K562 (cell line): ENCODE measurements around the gene BEST2. TPM values are rescaled to one million over a fixed set of nuclear protein-coding genes. Genes with fewer than 3 reads are reported as not detected.

ENCODE experiments used
- ATF3 ChIP-seq, 2 experiments: fragments of 450-650 bp in 1 of 2; sonication (generic) in 1 of 2; formaldehyde crosslinking in 1 of 2; IDR thresholded peaks in 1 of 2; conservative IDR thresholded peaks in 1 of 2; 2 replicates each; pipeline versions ENCODE4 v1.6.1 to v1.8.1; 2016 to 2023; ENCODE audit warnings: mild to moderate bottlenecking in 2 of 2, moderate library complexity in 2 of 2, inconsistent platforms in 1 of 2, missing genetic modification reagents in 1 of 2
- BRCA1 ChIP-seq, 2 experiments: fragments of 450-650 bp in 1 of 2; sonication (generic) in 1 of 2; formaldehyde crosslinking in 1 of 2; IDR thresholded peaks; 2 replicates each; pipeline versions ENCODE4 v1.5.0 to v1.6.1; 2017 to 2020; ENCODE audit warnings: mild to moderate bottlenecking in 1 of 2, missing genetic modification reagents in 1 of 2
- BRF1 ChIP-seq: IDR thresholded peaks from 3 replicates; pipeline ENCODE4 v1.6.1; 2011; ENCODE audit warnings: borderline replicate concordance, mild to moderate bottlenecking; ENCODE audit not compliant: insufficient read length; ENCODE audit errors: extremely low read depth
- E2F4 ChIP-seq: sonication (generic); formaldehyde crosslinking; IDR thresholded peaks from 2 replicates; pipeline ENCODE4 v1.8.0; 2022; ENCODE audit warnings: mild to moderate bottlenecking, low read depth, missing genetic modification reagents
- ELF2 ChIP-seq: fragments of 250-450 bp; sonication (Bioruptor Pico); IDR thresholded peaks from 2 replicates; pipeline ENCODE4 v1.5.0; 2021; ENCODE audit warnings: mild to moderate bottlenecking
- FOSL1 ChIP-seq: fragments of 200-800 bp; sonication (Bioruptor generic); conservative IDR thresholded peaks from 2 replicates; pipeline ENCODE4 v1.6.1; 2016; ENCODE audit warnings: missing genetic modification characterization, missing compliant biosample characterization
- FUS ChIP-seq: fragments of 200-400 bp; formaldehyde crosslinking; optimal IDR thresholded peaks from 2 replicates; pipeline ENCODE3; 2017; ENCODE audit warnings: low read depth, low read length
- HIVEP1 ChIP-seq: fragments of 250-450 bp; sonication (Bioruptor Pico); IDR thresholded peaks from 2 replicates; pipeline ENCODE4 v1.4.0; 2020; ENCODE audit warnings: mild to moderate bottlenecking
- HMG20A ChIP-seq: fragments of 450-650 bp; formaldehyde crosslinking; conservative IDR thresholded peaks from 2 replicates; pipeline ENCODE4 v1.4.0; 2020; ENCODE audit warnings: mild to moderate bottlenecking, mixed read lengths
- LARP7 ChIP-seq: fragments of 450-650 bp; IDR thresholded peaks from 2 replicates; pipeline ENCODE4 v1.6.1; 2016
- PHF21A ChIP-seq: fragments of 450-650 bp; IDR thresholded peaks from 2 replicates; pipeline ENCODE4 v1.6.1; 2017; ENCODE audit warnings: low read depth, borderline replicate concordance
- RBM39 ChIP-seq: fragments of 200-400 bp; formaldehyde crosslinking; optimal IDR thresholded peaks from 2 replicates; pipeline ENCODE3; 2018; ENCODE audit warnings: low read depth, low read length
- STAT5B ChIP-seq: fragments of 250-450 bp; sonication (Bioruptor Pico); IDR thresholded peaks from 2 replicates; pipeline ENCODE4 v1.8.0; 2021; ENCODE audit warnings: mild to moderate bottlenecking, inconsistent platforms
- TCF3 ChIP-seq: sonication (generic); formaldehyde crosslinking; IDR thresholded peaks from 2 replicates; pipeline ENCODE4 v1.4.0; 2020; ENCODE audit warnings: mild to moderate bottlenecking, missing genetic modification reagents
- U2AF1 ChIP-seq: fragments of 200-400 bp; formaldehyde crosslinking; optimal IDR thresholded peaks from 2 replicates; pipeline ENCODE3; 2017; ENCODE audit warnings: mild to moderate bottlenecking, low read depth, low read length, moderate library complexity
- ZBTB43 ChIP-seq: sonication (generic); formaldehyde crosslinking; IDR thresholded peaks from 2 replicates; pipeline ENCODE4 v1.8.0; 2023; ENCODE audit warnings: mild to moderate bottlenecking, missing genetic modification reagents
- ZNF764 ChIP-seq: fragments of 250-450 bp; sonication (Bioruptor Pico); IDR thresholded peaks from 2 replicates; pipeline ENCODE4 v1.4.0; 2020; ENCODE audit warnings: low read depth, mild to moderate bottlenecking, moderate library complexity
- polyA plus RNA-seq, 8 experiments: library from polyadenylated mRNA; depleted of rRNA in 4 of 8; stranded (reverse) in 5 of 8; unstranded in 3 of 8; fragments of >200 nt; fragmentation: Nextera tagmentation in 2 of 8; fragmentation: Illumina TruSeq in 1 of 8; extraction: Ambion mirVana in 2 of 8; extraction: Trizol in 1 of 8; gene quantifications; 2 replicates each; pipeline versions ENCODE4 v1.2.1 to v1.2.3, GENCODE V29; 2011 to 2014; ENCODE audit warnings: inconsistent platforms in 1 of 8, missing spikeins in 1 of 8
- total RNA-seq, 7 experiments: library from RNA; depleted of rRNA in 6 of 7; stranded (reverse); fragments of >200 nt in 6 of 7; fragmentation: Illumina TruSeq in 2 of 7; extraction: Trizol in 2 of 7; gene quantifications; 2 replicates each; pipeline versions ENCODE4 v1.2.1 to v1.2.3, GENCODE V29; 2011 to 2021; ENCODE audit warnings: low replicate concordance in 1 of 7
- TF ChIP-seq, protein P1 (sequence below): fragments of 250-450 bp; sonication (Bioruptor Pico); IDR thresholded peaks from 2 replicates; pipeline ENCODE4 v1.5.0; 2021
- TF ChIP-seq, protein P2 (sequence below), 2 experiments: IDR thresholded peaks; 2 replicates each; pipeline ENCODE4 v1.6.1; 2012; ENCODE audit warnings: improper control_type of control experiment in 2 of 2, low read depth in 2 of 2, low read length in 2 of 2, borderline replicate concordance in 1 of 2

BEST2 gene
- total and polyA plus RNA-seq, 9 of the 15 experiments (the other 6 are each of a cell fraction or from before 2014, with no cell fraction given): not detected

DNA sequence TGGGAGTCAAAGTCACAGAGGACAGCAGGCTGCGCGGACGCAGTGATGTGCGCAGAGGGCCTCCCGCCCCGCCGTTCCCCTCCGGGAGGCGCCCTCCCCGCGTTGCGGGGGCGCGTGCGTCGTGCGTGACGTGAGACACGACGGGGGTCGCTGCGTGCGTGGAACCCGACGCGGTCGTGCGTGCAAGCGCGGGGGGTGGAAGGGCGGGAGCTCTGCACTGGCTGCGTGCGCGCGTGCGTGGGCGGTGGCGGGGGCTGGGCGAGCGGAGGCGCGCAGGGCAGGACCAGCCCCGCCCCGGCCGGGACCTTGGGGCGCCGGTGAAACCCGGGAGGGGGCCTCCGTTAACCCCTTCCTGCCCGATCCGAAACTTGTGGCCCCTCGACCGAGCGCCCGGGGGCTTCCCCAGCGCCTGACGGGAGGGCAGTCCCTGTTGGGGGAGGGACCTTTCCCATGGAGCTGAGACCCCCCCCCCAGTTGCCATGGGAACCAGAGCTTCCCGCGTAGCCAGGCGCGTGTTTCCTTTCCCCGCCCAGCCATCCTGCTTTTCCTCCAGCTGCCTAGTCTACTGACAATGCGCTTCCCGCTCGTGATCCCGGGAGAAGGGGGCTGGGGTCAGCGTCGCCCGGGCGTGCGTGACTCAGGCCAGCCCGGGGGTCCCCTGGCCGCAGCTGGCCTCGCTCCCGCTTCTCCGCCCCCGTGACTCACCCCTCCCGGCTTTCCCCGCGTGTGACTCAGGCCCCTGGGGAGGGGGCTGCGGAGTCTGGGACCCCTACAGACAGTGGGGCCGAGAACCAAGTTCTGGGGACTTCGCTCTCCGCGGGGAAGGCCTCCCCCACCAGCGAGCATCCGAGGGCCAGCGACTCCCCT lies 31.1 kb downstream of the BEST2 start (continued):
- TF ChIP-seq, protein P1, sequence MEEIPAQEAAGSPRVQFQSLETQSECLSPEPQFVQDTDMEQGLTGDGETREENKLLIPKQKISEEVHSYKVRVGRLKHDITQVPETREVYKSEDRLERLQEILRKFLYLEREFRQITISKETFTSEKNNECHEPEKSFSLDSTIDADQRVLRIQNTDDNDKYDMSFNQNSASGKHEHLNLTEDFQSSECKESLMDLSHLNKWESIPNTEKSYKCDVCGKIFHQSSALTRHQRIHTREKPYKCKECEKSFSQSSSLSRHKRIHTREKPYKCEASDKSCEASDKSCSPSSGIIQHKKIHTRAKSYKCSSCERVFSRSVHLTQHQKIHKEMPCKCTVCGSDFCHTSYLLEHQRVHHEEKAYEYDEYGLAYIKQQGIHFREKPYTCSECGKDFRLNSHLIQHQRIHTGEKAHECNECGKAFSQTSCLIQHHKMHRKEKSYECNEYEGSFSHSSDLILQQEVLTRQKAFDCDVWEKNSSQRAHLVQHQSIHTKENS (CRISPR knock-in tag): no peak
- TF ChIP-seq LARP7: no peak
- TF ChIP-seq RBM39: no peak
- TF ChIP-seq FOSL1 (tag): peak; percentile 70
- TF ChIP-seq, protein P2, sequence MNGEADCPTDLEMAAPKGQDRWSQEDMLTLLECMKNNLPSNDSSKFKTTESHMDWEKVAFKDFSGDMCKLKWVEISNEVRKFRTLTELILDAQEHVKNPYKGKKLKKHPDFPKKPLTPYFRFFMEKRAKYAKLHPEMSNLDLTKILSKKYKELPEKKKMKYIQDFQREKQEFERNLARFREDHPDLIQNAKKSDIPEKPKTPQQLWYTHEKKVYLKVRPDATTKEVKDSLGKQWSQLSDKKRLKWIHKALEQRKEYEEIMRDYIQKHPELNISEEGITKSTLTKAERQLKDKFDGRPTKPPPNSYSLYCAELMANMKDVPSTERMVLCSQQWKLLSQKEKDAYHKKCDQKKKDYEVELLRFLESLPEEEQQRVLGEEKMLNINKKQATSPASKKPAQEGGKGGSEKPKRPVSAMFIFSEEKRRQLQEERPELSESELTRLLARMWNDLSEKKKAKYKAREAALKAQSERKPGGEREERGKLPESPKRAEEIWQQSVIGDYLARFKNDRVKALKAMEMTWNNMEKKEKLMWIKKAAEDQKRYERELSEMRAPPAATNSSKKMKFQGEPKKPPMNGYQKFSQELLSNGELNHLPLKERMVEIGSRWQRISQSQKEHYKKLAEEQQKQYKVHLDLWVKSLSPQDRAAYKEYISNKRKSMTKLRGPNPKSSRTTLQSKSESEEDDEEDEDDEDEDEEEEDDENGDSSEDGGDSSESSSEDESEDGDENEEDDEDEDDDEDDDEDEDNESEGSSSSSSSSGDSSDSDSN (IDR thresholded peaks at IDR 0.05; ENCODE audit: borderline replicate concordance in 1 of 2, low read depth in 2 of 2, low read length in 2 of 2): no peak
- TF ChIP-seq HMG20A (CRISPR knock-in tag): no peak
- TF ChIP-seq E2F4 (CRISPR knock-in tag): no peak; the same call in 1 of the 2 replicates
- no peak for TF ChIP-seq PHF21A
- TF ChIP-seq TCF3 (CRISPR knock-in tag): peak; percentile 52; the same call in 1 of the 2 replicates
- TF ChIP-seq ATF3 (IDR thresholded peaks at IDR 0.05): peak; percentile 80
- 0 out of 2 replicates have a peak, but pooled peaks have one; percentile 42 for TF ChIP-seq ATF3 (CRISPR knock-in tag; conservative IDR thresholded peaks at IDR 0.05)
- TF ChIP-seq ELF2 (CRISPR knock-in tag): 0 out of 2 replicates have a peak, but pooled peaks have one; percentile 53
- TF ChIP-seq FUS: no peak
- TF ChIP-seq ZNF764 (CRISPR knock-in tag): no peak
- no peak for TF ChIP-seq STAT5B (CRISPR knock-in tag)
- no peak for TF ChIP-seq BRF1
- no peak for TF ChIP-seq U2AF1
- no peak for TF ChIP-seq HIVEP1
- no peak for TF ChIP-seq BRCA1 (IDR thresholded peaks at IDR 0.05)
- TF ChIP-seq BRCA1 (CRISPR knock-in tag; IDR thresholded peaks at IDR 0.05): no peak
- 0 out of 2 replicates have a peak, but pooled peaks have one; percentile 57 for TF ChIP-seq ZBTB43 (CRISPR knock-in tag)
